Measurements from ENCODE around the gene CFTR.

The CFTR gene

GRCh38 chr7:117582219-117582704 lies 102.4 kb downstream of the CFTR start:
- no peak for DNase-seq (ENCODE audit: low read depth in 1 of 2, low spot score in 1 of 2)

DNA sequence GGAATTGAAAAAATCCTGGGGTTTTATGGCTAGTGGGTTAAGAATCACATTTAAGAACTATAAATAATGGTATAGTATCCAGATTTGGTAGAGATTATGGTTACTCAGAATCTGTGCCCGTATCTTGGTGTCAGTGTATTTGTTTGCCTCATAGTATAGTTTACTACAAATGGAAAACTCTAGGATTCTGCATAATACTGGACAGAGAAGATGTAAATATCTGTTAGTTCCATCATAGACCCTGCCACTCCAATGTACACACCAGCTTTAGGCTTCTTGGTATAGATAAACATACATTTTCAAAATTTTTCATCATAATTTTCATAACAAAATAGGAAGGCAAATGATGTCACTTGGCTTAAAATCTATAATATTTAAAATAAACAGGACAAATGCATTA lies 108.1 kb downstream of the CFTR start:
- DNase-seq (ENCODE audit: low read depth in 1 of 2, low spot score in 1 of 2) = no peak

DNA sequence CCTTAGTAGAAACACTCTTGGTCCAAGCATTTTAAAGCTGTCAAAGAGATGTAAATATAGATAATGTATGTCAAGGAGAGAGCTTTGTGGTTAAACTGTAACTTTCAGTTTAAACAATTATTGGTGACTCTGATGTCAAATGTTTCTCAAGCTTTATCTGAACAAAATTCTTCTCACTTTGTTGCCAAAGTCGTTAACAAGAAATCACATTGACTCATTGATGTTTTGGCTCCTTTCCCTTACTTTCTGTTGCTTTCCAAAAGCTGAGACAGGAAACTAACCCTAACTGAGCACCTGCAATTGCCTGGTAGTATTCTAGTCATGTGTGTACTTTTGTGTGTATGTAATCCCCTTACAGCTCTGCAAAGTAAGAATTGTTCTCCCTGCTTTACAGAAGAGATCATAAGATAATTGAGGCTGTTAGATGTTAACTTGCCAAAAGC lies 108.5 kb downstream of the CFTR start:
- no peak for DNase-seq (ENCODE audit: low read depth in 1 of 2, low spot score in 1 of 2)

DNA sequence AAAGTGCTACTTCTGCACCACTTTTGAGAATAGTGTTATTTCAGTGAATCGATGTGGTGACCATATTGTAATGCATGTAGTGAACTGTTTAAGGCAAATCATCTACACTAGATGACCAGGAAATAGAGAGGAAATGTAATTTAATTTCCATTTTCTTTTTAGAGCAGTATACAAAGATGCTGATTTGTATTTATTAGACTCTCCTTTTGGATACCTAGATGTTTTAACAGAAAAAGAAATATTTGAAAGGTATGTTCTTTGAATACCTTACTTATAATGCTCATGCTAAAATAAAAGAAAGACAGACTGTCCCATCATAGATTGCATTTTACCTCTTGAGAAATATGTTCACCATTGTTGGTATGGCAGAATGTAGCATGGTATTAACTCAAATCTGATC lies 110.4 kb downstream of the CFTR start:
- DNase-seq (ENCODE audit: low read depth in 1 of 2, low spot score in 1 of 2) = no peak

GRCh38 chr7:117592011-117592635 lies 112.3 kb downstream of the CFTR start:
- no peak for DNase-seq (ENCODE audit: low read depth in 1 of 2, low spot score in 1 of 2)

- DNase-seq (ENCODE audit: low read depth in 1 of 2, low spot score in 1 of 2) = no peak
These were observed 116.3 kb downstream of the CFTR start for GRCh38 chr7:117596134-117596533.

GRCh38 chr7:117597755-117598154 lies 117.9 kb downstream of the CFTR start:
- no peak for DNase-seq (ENCODE audit: low read depth in 1 of 2, low spot score in 1 of 2)

DNA sequence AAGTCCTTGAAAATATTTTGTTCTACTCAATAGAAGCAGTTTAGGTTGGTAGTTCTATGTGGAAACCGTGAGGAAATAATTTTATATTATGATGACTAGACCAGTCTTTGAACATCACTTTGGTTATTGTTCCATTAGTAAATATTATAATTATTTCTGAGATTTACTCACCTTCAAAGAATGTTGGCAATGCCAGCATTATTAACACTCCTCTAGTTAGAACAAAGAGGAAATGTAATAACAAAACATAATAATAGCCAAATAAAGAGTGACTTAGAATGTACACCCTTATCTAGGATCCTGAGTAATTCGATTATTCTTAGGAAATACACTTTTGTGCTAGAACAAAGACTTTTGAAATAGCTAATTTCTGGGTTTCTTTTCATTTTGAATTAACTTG lies 121.1 kb downstream of the CFTR start:
- DNase-seq (ENCODE audit: low read depth in 1 of 2, low spot score in 1 of 2) = no peak

DNA sequence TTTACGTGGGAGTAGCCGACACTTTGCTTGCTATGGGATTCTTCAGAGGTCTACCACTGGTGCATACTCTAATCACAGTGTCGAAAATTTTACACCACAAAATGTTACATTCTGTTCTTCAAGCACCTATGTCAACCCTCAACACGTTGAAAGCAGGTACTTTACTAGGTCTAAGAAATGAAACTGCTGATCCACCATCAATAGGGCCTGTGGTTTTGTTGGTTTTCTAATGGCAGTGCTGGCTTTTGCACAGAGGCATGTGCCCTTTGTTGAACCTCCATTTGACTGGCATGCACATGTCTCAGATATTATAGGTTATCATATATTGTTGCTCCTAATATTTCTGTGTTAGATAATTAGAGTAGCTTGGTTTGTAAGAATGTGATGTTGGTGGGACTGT lies 123.8 kb downstream of the CFTR start:
- no peak for DNase-seq (ENCODE audit: low read depth in 1 of 2, low spot score in 1 of 2)

- DNase-seq (ENCODE audit: low read depth in 1 of 2, low spot score in 1 of 2) = no peak
These were observed 125.9 kb downstream of the CFTR start for GRCh38 chr7:117605712-117606111.

- DNase-seq (ENCODE audit: low read depth in 1 of 2, low spot score in 1 of 2) = no peak
These were observed 126.3 kb downstream of the CFTR start for GRCh38 chr7:117606132-117606531.

- no peak for DNase-seq (ENCODE audit: low read depth in 1 of 2, low spot score in 1 of 2)
These were observed 130.6 kb downstream of the CFTR start for GRCh38 chr7:117610396-117610795.

GRCh38 chr7:117612637-117613036 lies 132.8 kb downstream of the CFTR start:
- no peak for DNase-seq (ENCODE audit: low read depth in 1 of 2, low spot score in 1 of 2)

DNA sequence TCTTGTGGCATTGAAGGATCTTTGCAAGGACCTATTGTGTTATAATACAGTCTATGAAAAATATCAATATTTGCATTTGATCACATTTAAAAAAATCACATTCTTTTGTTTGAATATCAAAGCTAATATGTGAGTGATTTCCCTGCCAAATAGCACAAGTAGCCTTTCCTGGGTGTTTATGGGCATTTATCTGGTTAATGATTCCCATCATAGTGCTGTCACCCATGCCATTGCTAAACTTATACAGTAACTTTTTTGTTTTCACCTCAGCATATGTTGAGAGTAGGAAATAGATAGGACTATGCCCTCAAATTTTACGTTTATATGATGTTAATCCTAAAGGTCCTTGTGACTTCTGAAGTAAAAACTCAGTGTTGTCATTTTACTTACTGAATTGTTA lies 136.9 kb downstream of the CFTR start:
- DNase-seq (ENCODE audit: low read depth in 1 of 2, low spot score in 1 of 2) = no peak

DNA sequence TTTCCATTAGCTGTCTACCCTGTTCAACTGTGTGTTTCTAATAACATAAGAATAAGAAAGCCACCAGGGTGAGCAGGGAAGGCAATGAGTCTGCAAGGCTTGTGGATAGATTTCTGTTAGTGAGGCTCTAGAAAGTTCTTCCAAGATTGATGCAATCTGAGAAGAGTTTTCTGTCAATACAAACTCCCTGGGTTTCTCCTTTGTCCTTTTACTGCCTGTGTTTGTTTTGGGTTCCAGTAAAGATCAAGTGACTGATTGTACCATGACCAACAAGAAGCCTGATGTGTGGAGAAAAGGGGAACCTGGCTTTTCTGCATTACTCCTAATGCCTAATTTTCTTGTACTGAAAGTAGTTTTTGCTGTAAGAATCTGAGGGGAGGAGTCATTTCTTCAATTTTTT lies 139.9 kb downstream of the CFTR start:
- no peak for DNase-seq (ENCODE audit: low read depth in 1 of 2, low spot score in 1 of 2)

DNA sequence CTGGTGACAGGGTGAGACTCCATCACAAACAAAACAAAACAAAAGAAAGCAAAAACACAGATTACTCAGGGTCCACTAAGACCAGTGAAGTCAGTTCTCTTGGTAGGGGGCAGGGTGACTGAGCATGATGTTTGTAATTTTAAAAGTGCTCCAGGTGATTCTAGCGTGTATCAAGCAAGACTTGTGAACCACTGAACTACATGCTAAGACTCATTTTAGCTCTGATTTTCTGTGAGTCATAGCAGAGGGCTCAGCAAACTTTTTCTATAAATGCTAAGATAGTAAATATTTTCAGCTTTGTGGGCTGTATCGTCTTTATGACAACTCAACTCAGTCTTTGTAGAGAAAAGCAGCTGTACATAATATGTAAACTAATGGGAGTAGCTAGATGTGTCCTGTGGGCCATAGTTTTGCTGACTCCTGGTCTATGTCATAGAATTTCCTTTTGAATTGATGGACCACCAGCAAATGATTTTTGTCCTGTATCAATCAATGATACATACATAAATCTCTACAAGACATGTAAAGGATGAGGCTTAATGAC lies 141.3 kb downstream of the CFTR start:
- no peak for DNase-seq (ENCODE audit: low read depth in 1 of 2, low spot score in 1 of 2)

DNA sequence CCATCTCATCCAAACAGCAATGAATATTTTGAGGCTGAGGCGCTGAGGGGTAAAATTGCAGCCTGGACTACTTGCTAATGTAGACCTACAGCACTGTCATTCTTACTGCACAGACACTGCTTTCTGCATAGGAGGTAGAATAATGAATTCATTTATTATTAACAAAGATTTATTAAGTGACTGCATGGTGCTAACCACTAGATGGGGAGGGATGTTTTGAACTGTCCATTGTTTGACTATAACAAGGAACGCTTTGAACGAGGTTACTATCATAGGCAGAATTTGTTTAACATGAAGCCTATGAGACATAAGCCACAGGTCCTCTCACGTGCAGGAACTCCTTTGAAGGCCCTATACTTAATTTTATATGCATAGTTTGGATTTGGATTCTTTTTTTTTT lies 143.8 kb downstream of the CFTR start:
- no peak for DNase-seq (ENCODE audit: low read depth in 1 of 2, low spot score in 1 of 2)

DNA sequence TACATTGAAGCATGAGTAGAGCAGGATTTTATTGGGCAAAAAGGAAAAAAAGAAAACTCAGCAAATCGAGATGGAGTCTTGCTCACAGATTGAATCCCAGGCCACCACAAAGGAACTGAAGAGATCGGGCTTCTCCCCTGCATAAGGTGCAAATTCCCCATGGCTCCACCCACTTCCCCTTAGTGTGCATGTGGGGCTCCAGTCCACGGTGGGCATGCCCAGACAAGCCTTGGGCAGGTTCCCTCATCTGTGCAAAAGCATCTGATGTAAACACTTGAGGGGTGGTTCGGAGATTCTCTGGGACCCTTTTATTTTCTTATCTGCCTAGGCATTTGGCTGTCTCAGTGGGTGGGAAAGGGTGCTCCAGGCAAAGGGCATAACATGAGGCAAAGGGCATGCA lies 150.7 kb downstream of the CFTR start:
- DNase-seq (ENCODE audit: low read depth in 1 of 2, low spot score in 1 of 2) = no peak

- DNase-seq (ENCODE audit: low read depth in 1 of 2, low spot score in 1 of 2) = no peak
These were observed 151.2 kb downstream of the CFTR start for GRCh38 chr7:117630907-117631564.

DNA sequence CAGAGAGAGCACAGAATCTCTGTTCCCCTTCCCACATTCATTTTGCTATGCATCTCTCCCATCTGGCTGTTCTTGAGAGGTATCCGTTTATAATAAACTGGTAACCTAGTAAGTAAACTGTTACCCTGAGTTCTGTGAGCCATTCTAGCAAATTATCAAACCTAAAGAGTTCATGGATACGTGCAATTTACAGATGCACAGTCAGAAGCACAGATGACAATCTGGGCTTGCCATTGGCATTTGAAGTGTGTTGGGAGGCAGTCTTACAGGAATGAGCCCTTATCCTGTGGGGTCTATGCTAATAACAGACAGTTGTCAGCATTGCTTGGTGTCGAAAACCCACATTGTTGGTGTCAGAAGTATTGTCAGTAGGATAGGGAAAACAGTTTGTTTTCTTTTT lies 151.8 kb downstream of the CFTR start:
- no peak for DNase-seq (ENCODE audit: low read depth in 1 of 2, low spot score in 1 of 2)

GRCh38 chr7:117637937-117638336 lies 158.1 kb downstream of the CFTR start:
- no peak for DNase-seq (ENCODE audit: low read depth in 1 of 2, low spot score in 1 of 2)

DNA sequence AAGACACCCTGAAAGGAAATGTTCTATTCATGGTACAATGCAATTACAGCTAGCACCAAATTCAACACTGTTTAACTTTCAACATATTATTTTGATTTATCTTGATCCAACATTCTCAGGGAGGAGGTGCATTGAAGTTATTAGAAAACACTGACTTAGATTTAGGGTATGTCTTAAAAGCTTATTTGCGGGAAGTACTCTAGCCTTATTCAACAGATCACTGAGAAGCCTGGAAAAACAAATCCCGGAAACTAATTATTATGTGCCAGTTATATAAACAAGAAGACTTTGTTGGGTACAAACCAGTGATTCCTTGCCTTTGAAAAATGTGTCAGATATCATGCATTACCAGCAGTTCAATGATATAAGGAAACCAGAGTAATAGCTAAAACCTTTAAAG lies 160.1 kb downstream of the CFTR start:
- no peak for DNase-seq (ENCODE audit: low read depth in 1 of 2, low spot score in 1 of 2)

DNA sequence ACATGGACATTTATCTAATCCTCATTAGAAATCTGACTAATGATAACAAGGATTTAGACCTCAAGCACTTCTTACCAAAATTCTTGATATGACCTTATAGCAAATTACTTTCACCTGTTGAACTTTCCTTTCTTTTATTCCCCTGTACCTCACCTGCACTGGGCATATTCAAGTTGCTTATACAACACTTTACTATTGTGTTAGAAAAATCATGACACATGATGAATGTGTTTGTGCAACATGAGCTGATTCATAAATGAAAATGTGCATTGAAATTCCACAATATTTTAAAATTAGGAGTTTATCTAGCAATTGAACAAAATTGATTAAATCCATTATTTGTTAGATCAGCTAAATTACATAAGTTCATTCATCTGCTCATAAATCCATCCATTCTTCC lies 160.6 kb downstream of the CFTR start:
- DNase-seq (ENCODE audit: low read depth in 1 of 2, low spot score in 1 of 2) = no peak
